Measurements from ENCODE around the gene PPP6R1. TPM values are rescaled to one million over a fixed set of nuclear protein-coding genes. Genes with fewer than 3 reads are reported as not detected.
A peak's percentile ranks its signal among the peaks of the same experiment; 100 is the strongest.

The PPP6R1 gene
- total RNA-seq, 1 donor from 2014 or later, result 63.0 TPM

DNA sequence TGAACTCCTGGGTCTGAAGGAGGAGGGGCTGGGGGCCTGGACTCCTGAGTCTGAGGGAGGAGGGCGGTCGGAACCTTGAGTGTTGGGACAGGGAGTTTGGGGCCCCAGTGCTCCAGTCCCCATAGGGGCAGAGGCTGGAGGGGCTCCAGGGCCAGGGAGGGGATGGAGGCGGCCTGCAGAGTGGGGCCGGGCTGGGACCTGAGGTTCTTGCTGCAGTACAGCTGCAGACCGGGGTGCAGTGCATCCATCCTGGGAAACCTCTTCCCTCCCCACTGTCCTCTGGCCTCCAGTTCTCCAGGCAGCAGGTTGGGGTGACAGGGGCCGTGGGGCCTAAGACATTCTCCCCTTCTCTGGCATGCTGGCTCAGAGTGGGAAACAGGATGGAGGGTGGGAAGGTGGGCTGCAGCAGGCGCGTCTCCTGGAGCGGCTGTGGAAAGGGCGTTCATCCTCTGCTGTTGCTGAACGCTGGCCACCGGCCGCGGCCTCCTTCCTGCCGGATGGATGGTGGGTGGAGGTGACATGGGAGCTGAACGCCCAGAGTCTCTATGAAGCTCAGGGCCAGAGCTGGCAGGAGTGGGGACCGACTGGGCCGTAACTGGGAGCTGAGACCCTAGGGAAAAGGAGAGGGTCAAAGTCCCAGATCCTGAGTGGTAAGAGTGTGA, 26.5 kb upstream of the PPP6R1 start:
- peaks cover 16% of the 10 kb centered on the region for H3K4me1 Mint-ChIP-seq (ENCODE audit: unreplicated experiment)
- no peaks in the 10 kb centered on the region for H3K36me3 Mint-ChIP-seq (ENCODE audit: unreplicated experiment)
- TF ChIP-seq, protein P1, sequence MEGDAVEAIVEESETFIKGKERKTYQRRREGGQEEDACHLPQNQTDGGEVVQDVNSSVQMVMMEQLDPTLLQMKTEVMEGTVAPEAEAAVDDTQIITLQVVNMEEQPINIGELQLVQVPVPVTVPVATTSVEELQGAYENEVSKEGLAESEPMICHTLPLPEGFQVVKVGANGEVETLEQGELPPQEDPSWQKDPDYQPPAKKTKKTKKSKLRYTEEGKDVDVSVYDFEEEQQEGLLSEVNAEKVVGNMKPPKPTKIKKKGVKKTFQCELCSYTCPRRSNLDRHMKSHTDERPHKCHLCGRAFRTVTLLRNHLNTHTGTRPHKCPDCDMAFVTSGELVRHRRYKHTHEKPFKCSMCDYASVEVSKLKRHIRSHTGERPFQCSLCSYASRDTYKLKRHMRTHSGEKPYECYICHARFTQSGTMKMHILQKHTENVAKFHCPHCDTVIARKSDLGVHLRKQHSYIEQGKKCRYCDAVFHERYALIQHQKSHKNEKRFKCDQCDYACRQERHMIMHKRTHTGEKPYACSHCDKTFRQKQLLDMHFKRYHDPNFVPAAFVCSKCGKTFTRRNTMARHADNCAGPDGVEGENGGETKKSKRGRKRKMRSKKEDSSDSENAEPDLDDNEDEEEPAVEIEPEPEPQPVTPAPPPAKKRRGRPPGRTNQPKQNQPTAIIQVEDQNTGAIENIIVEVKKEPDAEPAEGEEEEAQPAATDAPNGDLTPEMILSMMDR (IDR thresholded peaks at IDR 0.05), result no peak
- H3K27me3 Mint-ChIP-seq (ENCODE audit: unreplicated experiment), result no peaks in the 10 kb centered on the region
- H3K27ac Mint-ChIP-seq (ENCODE audit: unreplicated experiment), result peak overlapping the region; percentile 73
- no peaks in the 10 kb centered on the region for H3K9me3 Mint-ChIP-seq (ENCODE audit: unreplicated experiment)
- no peak for DNase-seq (ENCODE audit: extremely low spot score, unreplicated experiment)
- peak overlapping the region; percentile 72 for H3K4me3 Mint-ChIP-seq (ENCODE audit: unreplicated experiment)

DNA sequence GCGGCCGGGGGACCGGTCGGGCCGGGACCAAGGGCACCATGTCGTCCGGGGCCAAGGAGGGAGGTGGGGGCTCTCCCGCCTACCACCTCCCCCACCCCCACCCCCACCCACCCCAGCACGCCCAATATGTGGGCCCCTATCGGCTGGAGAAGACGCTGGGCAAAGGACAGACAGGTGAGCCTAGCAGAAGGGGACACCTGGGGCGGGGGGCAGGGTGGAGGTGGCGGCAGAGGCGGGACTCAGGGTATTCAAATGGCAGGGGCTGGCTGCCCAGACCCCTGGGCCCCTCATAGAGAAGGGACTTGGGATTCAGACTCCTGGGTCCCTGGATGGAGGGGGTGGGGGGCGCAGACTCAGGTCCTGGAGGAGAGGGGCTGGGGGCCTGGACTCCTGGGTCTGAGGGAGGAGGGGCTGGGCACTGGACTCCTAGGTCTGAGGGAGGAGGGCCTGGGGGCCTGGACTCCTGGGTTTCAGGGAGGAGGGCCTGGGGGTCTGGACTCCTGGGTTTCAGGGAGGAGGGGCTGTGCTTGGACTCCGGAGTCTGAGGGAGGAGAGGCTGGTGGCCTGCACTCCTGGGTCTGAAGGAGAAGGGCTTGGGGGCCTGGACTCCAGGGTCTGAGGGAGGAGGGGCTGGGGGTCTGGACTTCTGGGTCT, 25.7 kb upstream of the PPP6R1 start:
- no peaks in the 10 kb centered on the region for H3K9me3 Mint-ChIP-seq (ENCODE audit: unreplicated experiment)
- H3K27me3 Mint-ChIP-seq (ENCODE audit: unreplicated experiment), result no peaks in the 10 kb centered on the region
- peak overlapping the region; percentile 73 for H3K27ac Mint-ChIP-seq (ENCODE audit: unreplicated experiment)
- TF ChIP-seq, protein P1 (IDR thresholded peaks at IDR 0.05), result no peak
- peaks cover 22% of the 10 kb centered on the region for H3K4me1 Mint-ChIP-seq (ENCODE audit: unreplicated experiment)
- H3K36me3 Mint-ChIP-seq (ENCODE audit: unreplicated experiment), result no peaks in the 10 kb centered on the region
- H3K4me3 Mint-ChIP-seq (ENCODE audit: unreplicated experiment), result peak overlapping the region; percentile 72
- no peak for DNase-seq (ENCODE audit: extremely low spot score, unreplicated experiment)

DNA sequence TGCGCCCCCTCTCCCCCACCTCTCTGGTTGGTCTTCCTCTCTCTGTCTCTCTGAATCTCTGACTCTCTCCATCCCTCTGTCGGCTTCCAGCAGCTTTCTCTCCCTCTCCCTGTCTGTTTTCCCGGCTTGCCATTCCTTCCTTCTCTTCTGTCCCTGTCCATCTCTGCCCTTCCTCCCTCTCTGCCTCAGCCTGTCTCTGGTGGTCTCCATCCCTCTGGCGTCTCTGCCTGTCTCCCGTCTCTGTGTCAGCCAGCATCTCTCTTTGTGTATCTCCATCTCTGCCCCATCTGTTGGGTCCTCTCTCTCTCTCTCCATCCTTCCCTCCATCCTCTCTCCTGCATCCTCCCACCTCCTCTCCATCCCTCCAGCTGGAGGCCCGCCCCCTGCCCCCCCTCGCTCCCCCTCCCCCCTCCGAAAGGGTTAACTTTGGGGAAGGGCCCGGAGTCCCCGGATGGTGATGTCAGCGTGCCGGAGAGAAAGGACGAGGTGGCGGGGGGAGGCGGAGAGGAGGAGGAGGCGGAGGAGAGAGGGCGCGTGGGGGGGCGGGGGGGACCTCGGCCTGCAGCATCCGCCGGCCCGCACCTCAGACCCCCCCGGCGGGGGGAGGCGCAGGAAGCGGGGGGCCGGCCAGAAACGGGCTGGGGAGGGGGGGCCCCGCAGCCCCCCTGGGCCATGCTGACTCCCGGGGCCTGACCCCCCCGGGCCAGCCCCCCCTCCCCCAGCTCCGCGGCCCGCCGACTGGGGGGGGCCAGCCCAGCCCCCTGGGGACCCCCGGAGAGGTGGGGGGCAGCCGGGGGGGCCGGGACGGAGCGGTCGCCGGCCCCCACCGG, 24.9 kb upstream of the PPP6R1 start, which contains the start of gene BRSK1:
Gene BRSK1, plus strand, starts transcription at position 450 of the 830 bp plus-strand sequence. CDS start 446 bp downstream, outside the sequence.
- Mint-ChIP-seq H3K27me3 (ENCODE audit: unreplicated experiment) (no peaks in the 10 kb centered on the region), H3K9me3 (ENCODE audit: unreplicated experiment) (no peaks in the 10 kb centered on the region)

DNA sequence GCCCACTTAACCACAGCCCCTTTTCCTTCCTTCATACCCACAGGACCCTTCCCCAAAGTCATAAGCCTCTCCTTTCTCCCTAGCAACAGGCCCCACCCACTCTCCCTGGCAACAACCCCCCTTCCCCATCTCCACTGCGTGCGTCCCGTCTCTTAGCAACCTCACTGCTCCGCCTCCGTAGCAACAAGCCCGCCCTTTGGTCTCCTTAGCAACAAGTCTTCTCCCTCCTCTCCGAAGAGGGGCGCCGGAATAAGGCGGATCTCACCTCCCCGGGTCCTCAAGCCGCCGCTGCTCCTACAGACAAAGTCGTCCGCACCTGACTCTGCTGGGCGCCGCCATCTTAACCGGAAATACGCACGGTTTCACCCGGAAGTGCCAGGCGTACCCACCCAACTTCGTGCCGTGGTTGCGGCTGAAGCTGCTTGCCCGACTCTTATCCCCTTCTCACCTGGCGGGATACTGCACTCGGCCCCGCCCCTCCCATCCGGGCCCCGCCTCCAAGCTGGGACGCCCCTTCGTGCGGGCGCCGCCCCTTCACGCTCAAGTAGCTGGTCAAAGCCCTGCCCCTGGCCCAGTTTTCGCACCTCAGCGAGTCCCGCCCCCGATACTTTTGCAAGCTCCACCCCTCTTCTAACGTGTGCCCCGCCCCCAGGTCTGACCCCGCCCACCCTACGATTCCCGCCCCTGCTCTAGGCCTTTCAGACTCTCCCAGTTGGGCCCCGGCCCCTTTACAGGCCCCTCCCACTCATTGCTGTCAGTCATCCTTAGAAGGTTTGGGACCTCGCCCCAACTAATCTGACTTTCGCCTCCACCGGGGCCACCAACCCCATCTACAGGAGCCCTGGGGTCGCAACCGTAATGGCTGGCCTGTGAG, 21.2 kb upstream of the PPP6R1 start, which contains the start of gene HSPBP1:
Gene HSPBP1, minus strand, starts transcription at position 341 of the 874 bp plus-strand sequence. CDS start 502 bp downstream, outside the sequence.
- peak within 1 kb of the TSS; percentile 100 for H3K4me3 Mint-ChIP-seq (ENCODE audit: unreplicated experiment)
- peaks cover 5% of the 10 kb centered on the region for H3K36me3 Mint-ChIP-seq (ENCODE audit: unreplicated experiment)
- H3K9me3 Mint-ChIP-seq (ENCODE audit: unreplicated experiment), result no peaks in the 10 kb centered on the region
- no peaks in the 10 kb centered on the region for H3K27me3 Mint-ChIP-seq (ENCODE audit: unreplicated experiment)
- H3K4me1 Mint-ChIP-seq (ENCODE audit: unreplicated experiment), result peaks cover 17% of the 10 kb centered on the region
- peak; percentile 98 for DNase-seq (ENCODE audit: extremely low spot score, unreplicated experiment)
- TF ChIP-seq, protein P1 (IDR thresholded peaks at IDR 0.05), result no peak
- peak within 1 kb of the TSS; percentile 99 for H3K27ac Mint-ChIP-seq (ENCODE audit: unreplicated experiment)

More for the DNA sequence above, 24.9 kb upstream of the PPP6R1 start, which contains the start of gene BRSK1:
- H3K4me1 Mint-ChIP-seq (ENCODE audit: unreplicated experiment), result peaks cover 25% of the 10 kb centered on the region
- TF ChIP-seq, protein P1 (IDR thresholded peaks at IDR 0.05), result no peak
- H3K27ac Mint-ChIP-seq (ENCODE audit: unreplicated experiment), result peak within 1 kb of the TSS; percentile 77
- H3K36me3 Mint-ChIP-seq (ENCODE audit: unreplicated experiment), result no peaks in the 10 kb centered on the region
- peak within 1 kb of the TSS; percentile 75 for H3K4me3 Mint-ChIP-seq (ENCODE audit: unreplicated experiment)
- no peak for DNase-seq (ENCODE audit: extremely low spot score, unreplicated experiment)
